GM18520 (cell line): Measurements from ENCODE around the gene FOXK1.

ENCODE experiments used
- ATAC-seq: cut with Tn5 transposase; IDR thresholded peaks from one replicate; pipeline ENCODE4 v1.9.1; 2021; ENCODE audit not compliant: unreplicated experiment

FOXK1 gene

DNA sequence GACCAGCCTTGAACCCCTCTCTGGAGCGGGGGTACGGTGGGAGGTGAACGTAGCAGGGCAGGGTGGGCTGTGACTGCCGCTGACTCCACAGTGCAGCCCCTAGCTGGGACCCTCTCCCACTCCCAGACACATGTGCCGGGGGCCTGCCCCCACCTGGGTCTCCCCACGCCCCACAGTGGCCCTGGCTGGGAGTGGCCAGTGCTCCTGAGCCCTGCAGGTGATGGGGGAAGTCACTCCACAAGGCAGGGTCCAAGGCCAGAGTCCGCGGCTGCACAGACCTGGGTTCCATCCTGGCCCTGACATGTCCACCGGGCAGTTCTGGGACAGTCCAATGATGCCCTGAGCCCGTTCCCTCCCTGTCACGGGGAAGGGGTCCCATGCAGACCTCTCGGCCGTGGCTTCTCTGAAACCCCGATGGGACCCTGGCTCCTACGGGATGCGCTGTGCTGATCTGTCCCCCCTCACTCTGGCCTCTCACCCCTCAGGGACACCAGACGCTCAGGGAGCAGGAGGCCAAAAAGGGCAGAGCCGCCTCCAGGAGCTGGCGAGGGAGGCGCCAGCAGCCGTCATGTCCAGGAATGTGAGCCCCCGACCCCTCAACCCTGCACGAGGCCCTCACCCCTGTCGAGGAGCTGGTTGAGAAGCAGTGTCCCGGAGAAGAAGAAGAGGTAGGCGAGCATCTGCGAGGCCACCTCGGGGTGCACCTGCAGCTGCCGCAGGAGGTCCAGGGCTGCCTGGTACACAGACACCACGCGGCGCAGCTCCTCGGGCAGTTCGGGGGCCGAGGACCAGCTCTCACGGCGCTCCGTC, 133.7 kb downstream of the FOXK1 start:
- ATAC-seq: no peak

GRCh38 chr7:4816419-4817080, 134.5 kb downstream of the FOXK1 start:
- ATAC-seq: no peak

- ATAC-seq: no peak
Observed at GRCh38 chr7:4817178-4817901, 135.2 kb downstream of the FOXK1 start.

- ATAC-seq: no peak
Observed at GRCh38 chr7:4818000-4818794, 136.1 kb downstream of the FOXK1 start.

DNA sequence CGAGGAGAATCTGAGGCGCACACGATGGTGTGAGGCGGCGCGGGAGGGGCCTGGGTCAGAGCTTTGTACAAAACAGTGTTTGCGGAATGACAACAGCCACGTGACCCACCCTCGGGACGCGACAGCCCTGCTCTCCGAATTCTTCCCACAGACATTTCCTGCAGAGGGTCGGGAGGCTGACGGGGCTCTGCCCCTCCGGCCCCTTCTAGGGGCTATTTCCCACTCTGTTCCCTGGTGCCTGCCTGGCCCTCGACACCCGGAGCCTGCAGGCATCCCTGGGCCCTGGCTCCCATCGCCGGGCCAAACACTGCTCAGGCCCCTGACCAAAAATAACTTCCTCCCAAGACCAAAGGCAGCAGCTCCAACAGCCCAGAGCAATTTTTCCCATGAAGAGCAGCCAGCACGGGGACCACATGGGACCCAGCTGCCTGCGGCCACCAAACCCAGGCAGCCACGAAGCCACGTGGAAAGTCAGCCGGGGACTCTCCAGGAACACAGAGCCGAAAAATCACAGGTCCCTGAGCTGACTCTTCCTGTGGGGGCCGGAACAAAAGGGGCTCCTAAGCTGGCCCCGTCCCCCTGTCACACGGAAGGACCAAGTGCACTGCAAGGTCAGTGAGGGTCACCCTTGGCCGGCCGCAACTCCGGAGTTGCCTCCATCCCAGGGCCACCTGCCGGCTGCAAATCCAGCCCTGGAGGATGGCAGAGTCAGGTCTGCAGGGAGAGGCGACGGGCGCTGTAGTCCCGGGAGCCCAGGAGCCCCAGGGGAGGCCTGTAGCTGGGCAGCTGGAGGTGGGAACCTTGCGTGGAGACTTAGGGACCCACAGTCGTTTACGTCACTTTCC, 137.7 kb downstream of the FOXK1 start:
- no peak for ATAC-seq

- ATAC-seq: no peak
Observed at GRCh38 chr7:4820405-4820966, 138.4 kb downstream of the FOXK1 start.
